GM12872 (cell line): ENCODE data around the gene TRIP13.

Experiments used
- TF ChIP-seq, protein P1 (sequence below): IDR thresholded peaks from 3 replicates; pipeline ENCODE4 v1.5.1; 2011; ENCODE audit warnings: low read depth, mild to moderate bottlenecking, low read length, moderate library complexity; ENCODE audit not compliant: insufficient read depth

Gene TRIP13

GRCh38 chr5:952597-953271, 60.0 kb downstream of the TRIP13 start:
- TF ChIP-seq, protein P1, sequence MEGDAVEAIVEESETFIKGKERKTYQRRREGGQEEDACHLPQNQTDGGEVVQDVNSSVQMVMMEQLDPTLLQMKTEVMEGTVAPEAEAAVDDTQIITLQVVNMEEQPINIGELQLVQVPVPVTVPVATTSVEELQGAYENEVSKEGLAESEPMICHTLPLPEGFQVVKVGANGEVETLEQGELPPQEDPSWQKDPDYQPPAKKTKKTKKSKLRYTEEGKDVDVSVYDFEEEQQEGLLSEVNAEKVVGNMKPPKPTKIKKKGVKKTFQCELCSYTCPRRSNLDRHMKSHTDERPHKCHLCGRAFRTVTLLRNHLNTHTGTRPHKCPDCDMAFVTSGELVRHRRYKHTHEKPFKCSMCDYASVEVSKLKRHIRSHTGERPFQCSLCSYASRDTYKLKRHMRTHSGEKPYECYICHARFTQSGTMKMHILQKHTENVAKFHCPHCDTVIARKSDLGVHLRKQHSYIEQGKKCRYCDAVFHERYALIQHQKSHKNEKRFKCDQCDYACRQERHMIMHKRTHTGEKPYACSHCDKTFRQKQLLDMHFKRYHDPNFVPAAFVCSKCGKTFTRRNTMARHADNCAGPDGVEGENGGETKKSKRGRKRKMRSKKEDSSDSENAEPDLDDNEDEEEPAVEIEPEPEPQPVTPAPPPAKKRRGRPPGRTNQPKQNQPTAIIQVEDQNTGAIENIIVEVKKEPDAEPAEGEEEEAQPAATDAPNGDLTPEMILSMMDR, result no peak

- TF ChIP-seq, protein P1, result no peak
These were observed 61.1 kb downstream of the TRIP13 start for GRCh38 chr5:953535-954449.

DNA sequence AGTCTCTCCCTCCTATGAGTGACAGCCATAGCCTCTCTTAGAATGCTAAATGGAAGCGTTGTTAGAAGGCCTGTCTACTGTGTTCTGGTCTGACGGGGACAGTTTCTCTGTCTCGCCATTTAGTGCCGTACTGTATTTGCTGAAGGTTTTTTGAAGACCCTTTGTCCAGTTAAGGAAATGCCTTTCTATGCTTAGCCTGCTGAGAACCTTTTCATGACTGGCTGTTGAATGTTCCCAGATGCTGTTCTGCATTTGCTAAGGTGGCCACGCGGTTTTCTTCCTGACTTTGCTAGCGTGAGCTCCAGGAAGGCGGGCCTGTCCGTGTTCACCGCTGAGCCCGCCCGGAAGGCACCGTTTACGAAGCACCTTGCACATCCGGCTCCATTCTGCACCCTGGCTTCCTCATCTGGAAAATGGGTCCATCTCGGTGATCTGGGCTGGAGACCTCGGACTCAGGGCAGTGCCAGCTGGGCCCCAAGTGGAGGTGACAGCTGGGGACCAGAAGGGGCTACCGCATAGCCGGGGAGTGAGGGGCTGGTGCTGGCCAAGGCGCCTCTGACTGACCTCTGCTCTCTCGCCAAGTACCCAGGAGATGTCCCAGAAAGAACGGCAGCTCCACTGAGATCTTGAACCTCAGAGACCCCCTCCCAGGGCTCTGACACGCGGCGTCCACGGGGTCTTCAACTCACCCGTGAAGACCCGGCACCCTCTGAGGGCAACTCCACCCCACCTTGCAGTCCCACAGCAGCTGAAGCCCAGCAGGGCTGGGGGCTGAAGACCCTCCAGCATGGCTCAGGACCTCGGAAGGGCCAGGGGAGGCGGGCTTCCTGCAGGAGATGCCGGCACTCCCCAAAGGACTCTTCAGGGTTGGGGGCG, 63.4 kb downstream of the TRIP13 start:
- TF ChIP-seq, protein P1, result no peak

DNA sequence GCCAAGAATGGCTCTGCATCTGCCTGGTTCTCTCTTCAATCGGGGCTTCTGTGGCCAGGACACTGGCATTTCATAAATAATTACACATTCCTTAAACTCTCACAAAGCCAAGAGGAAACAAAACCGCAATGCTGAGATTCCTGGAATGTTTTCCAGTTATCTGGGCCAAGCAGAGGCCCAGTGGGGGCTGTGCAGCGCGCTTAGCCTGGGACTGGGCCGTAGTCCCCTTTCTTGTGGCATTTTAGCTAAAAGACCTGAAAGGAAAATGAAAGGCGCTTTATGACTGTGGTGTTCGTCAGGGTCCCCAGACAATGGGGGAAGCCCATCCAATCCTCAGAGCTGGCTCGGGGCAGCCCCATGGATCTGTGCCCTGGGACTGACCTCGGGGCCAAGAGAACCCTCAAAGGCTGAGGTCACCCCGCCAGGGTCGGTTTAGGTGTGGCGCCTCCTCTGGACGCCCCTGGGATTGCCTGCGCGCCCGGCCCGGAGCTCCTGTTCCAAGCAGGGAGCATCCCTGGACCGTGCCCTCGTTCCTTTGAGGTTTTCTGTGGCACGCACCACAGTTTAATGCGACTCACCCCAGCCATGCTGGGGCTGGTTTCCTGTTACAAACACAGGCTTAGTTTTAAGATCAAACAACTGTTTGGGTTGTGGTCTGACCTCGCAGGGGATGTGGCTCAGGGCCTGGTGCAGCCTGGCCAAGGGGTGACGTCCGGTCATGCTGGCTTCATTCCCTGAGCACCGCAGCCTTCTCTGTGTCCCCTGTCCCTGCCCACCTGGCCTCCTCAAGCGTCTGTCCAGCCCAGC, 64.5 kb downstream of the TRIP13 start:
- TF ChIP-seq, protein P1, result peak; percentile 47

DNA sequence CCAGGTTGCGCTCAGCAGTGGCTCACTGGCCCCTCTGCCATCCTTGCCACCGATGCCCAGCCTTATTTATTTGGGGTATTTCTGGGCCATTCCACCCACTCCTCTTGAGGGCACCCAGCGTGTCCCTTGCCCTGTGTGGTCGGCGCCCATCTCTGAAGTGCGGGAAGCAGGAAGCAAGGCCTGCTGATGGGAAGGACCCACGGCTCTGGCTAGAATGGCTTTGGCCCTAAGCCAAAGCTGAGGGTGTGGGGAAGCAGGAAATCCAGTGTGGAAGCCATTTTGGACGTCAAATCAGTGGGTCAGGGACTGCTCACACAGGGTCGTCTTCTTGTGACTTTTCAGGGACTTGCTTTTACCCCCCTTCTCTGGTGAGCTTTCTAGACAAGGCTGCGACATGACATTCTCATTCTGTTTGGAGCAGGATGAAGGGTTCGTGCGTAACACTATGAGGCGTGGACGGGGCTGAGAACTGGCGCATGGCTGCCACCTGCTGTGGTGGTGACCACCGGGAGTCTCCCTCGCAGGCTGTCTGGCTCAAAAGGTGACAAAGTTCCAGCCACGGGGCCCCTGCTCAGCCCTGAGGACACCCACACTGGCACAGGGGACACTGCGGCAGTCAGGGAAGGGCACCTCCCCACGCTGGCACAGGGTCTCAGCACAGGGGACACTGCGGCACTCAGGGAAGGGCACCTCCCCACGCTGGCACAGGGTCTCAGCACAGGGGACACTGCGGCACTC, 65.2 kb downstream of the TRIP13 start:
- TF ChIP-seq, protein P1, result no peak

GRCh38 chr5:958701-959571, 66.3 kb downstream of the TRIP13 start:
- TF ChIP-seq, protein P1, result no peak
